Measurements from ENCODE around the gene TMEM167B. TPM values are rescaled to one million over a fixed set of nuclear protein-coding genes. Genes with fewer than 3 reads are reported as not detected.

TMEM167B gene
- total and polyA plus RNA-seq, 2 of the 8 experiments (the other 6 are each of a cell fraction or from before 2014, with no cell fraction given), result 3.6 to 14.8 TPM

- TF ChIP-seq HDAC2 (IDR thresholded peaks at IDR 0.05; ENCODE audit: borderline replicate concordance in 1 of 2, low read depth in 2 of 2, low read length in 2 of 2) (no peak), TEAD4 (IDR thresholded peaks at IDR 0.05; ENCODE audit: low read depth, low read length) (no peak), SP2 (IDR thresholded peaks at IDR 0.05; ENCODE audit: low read length) (no peak), SIN3A (conservative IDR thresholded peaks at IDR 0.05 in 1 of 2, IDR thresholded peaks at IDR 0.05 in 1 of 2; ENCODE audit: low read depth in 1 of 2, low read length in 2 of 2) (no peak), BCL11A (IDR thresholded peaks at IDR 0.05; ENCODE audit: low read depth in 2 of 2, low read length in 2 of 2) (no peak), KDM4A (IDR thresholded peaks at IDR 0.05; ENCODE audit: low read depth, low read length, severe bottlenecking) (no peak), POLR2A (IDR thresholded peaks at IDR 0.05; ENCODE audit: control extremely low read depth in 1 of 2, low read depth in 2 of 2, low read length in 2 of 2) (no peak), TBP (IDR thresholded peaks at IDR 0.05; ENCODE audit: low read depth, low read length) (no peak)
These were observed 25.1 kb downstream of the TMEM167B start (continued) for GRCh38 chr1:109115685-109116084.

Data from H1 (cell line).